ENCODE measurements around the gene PZP. TPM values are rescaled to one million over a fixed set of nuclear protein-coding genes. Genes with fewer than 3 reads are reported as not detected.
"Not testable (repeated sequence)": the region's sequence is repeated elsewhere in the genome, so short reads cannot be mapped to it uniquely, and the experiment has no call there.

PZP gene
- total and polyA plus RNA-seq, 5 experiments from 2014 or later = 0.29 TPM; not detected in 4

DNA sequence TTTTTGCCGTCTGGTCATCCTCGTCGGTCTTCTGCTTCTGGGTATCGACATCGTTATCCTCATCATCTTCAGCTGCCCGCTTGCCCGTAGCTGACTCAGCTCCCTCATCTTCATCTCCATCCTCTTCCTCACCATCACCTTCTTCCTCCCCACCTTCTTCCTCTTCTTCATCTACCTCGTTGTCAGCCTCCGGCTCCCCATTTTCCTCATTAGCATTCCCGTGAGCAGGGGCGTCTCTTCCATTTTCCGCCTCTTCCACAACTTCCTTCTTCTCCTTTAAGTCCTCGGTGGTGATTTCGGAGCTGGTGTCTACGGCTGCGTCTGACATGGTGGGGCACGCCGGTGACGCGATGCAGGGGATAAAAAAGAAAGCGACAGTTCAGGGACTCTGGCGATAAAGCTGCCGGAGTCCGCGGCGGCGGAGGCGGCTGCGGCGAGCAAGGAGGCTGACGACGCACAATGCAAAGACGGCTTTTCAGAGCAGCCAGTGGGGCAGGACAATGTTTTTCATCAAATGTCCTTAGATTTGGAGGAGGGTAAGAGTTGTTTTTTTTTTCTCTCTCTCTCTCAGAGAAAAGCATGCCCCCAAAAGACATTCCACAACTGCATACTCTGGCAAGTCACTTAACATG, 31.9 kb upstream of the PZP start:
- not testable (repeated sequence) for H3K9me3 Mint-ChIP-seq

GRCh38 chr12:9237286-9237685, 29.1 kb upstream of the PZP start:
- POLR2A ChIA-PET = no interaction called here
- Mint-ChIP-seq H3K4me3 (no peak overlapping the region), H3K27me3 (peaks cover 0 to 4% (median 0%) of the 10 kb centered on the region in 5 donors), H3K27ac (no peak overlapping the region), H3K9me3 (no peaks in the 10 kb centered on the region), H3K36me3 (peaks cover 0 to 4% (median 2%) of the 10 kb centered on the region in 3 donors), H3K4me1 (peaks cover 3 to 15% (median 10%) of the 10 kb centered on the region in 4 donors)
- ATAC-seq (no peak), DNase-seq (no peak)

More for the DNA sequence above, 31.9 kb upstream of the PZP start:
- Mint-ChIP-seq H3K4me3 (peak overlapping the region; percentile 87 to 96 (median 93)), H3K4me1 (peaks cover 3 to 15% (median 10%) of the 10 kb centered on the region in 4 donors), H3K27ac (peak overlapping the region; percentile 88 to 99 (median 94))
- POLR2A ChIA-PET, H3K36me3 Mint-ChIP-seq, H3K27me3 Mint-ChIP-seq: not testable (repeated sequence)
- peak in 9 of 10 donors; percentile 7 to 41 (median 21) for DNase-seq
- ATAC-seq = peak; percentile 67 to 81

DNA sequence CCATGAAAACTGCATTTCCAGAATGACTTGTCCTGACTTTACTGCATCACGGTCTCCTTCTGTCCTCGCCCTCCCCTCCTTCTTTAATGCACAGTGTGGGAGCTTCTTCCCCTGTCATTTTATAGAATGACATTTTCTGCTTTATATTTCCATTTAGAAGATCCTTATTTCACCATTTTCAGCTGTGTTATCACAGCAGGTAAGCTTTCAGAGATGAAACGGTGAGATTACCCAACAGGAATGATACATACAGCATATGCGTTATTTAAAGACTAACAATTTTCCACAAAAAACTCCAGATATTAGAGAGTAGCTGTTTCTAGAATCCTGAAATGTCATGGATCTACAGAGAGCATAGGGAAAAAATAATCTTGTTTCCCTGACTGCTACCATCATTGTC, 27.3 kb upstream of the PZP start:
- DNase-seq = no peak
- Mint-ChIP-seq H3K27me3 (peaks cover 0 to 4% (median 0%) of the 10 kb centered on the region in 5 donors), H3K36me3 (peaks cover 0 to 4% (median 2%) of the 10 kb centered on the region in 3 donors), H3K4me3 (no peak overlapping the region), H3K27ac (no peak overlapping the region), H3K4me1 (peaks cover 3 to 7% (median 7%) of the 10 kb centered on the region in 4 donors), H3K9me3 (no peaks in the 10 kb centered on the region)
- no peak for ATAC-seq
- POLR2A ChIA-PET = no interaction called here

- H3K27ac Mint-ChIP-seq = no peak overlapping the region
- H3K4me3 Mint-ChIP-seq = no peak overlapping the region
- ATAC-seq = no peak
- H3K9me3 Mint-ChIP-seq = peaks cover 0 to 23% (median 3%) of the 10 kb centered on the region in 9 donors
- peaks cover 0 to 10% (median 1%) of the 10 kb centered on the region in 5 donors for H3K27me3 Mint-ChIP-seq
- no peak for DNase-seq
- no peaks in the 10 kb centered on the region for H3K4me1 Mint-ChIP-seq
- POLR2A ChIA-PET = no interaction called here
- H3K36me3 Mint-ChIP-seq = peaks cover 0 to 11% (median 5%) of the 10 kb centered on the region in 3 donors
Measured at GRCh38 chr12:9227950-9228349, 19.8 kb upstream of the PZP start.

DNA sequence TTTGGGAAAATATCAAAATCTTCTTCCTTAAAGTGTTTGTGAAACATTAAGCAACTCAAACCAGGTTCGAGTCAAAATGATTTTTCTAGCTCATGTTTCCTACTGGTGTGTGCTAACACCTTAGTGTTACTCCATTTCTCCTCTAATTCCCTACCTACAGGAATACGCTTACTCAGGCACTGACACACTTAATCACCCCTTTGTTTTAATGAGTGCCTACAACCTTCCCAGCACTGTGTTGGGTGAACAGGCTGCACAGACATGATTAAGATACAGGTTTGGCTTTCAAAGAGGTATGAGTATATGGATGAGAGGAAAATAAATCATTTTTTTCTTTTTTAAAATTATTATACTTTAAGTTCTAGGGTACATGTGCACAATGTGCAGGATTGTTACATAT, 15.6 kb upstream of the PZP start:
- H3K4me3 Mint-ChIP-seq = no peak overlapping the region
- POLR2A ChIA-PET = no interaction called here
- no peak for DNase-seq

DNA sequence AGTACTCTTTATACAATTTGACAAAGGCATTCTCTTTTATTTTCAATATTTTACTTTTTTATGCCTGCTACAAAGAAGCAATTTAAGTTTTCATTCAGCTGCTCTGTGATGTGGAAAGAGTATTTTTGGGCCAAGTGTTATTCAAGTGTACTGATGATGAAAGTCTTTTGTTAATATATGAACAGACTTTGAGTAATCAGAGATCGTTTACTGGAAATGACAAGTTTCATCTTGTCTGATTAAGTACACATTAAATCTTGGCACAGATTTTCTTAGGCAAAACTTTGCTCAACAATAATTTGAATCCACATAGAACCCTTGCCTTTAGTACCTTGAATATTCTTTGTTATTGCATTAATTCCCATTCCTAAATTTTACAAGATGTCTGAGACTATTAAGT, 13.3 kb upstream of the PZP start:
- Mint-ChIP-seq H3K36me3 (peaks cover 0 to 7% (median 6%) of the 10 kb centered on the region in 3 donors), H3K4me3 (no peak overlapping the region), H3K9me3 (peaks cover 0 to 24% (median 2%) of the 10 kb centered on the region in 9 donors), H3K4me1 (no peaks in the 10 kb centered on the region), H3K27ac (no peak overlapping the region), H3K27me3 (peaks cover 0 to 5% (median 1%) of the 10 kb centered on the region in 5 donors)
- ATAC-seq = no peak
- DNase-seq = no peak
- POLR2A ChIA-PET = no interaction called here

More for the DNA sequence above, 15.6 kb upstream of the PZP start:
- Mint-ChIP-seq H3K4me1 (no peaks in the 10 kb centered on the region), H3K36me3 (peaks cover 0 to 11% (median 5%) of the 10 kb centered on the region in 3 donors), H3K9me3 (peaks cover 0 to 27% (median 3%) of the 10 kb centered on the region in 9 donors), H3K27ac (no peak overlapping the region), H3K27me3 (peaks cover 0 to 10% (median 2%) of the 10 kb centered on the region in 5 donors)
- ATAC-seq = no peak

DNA sequence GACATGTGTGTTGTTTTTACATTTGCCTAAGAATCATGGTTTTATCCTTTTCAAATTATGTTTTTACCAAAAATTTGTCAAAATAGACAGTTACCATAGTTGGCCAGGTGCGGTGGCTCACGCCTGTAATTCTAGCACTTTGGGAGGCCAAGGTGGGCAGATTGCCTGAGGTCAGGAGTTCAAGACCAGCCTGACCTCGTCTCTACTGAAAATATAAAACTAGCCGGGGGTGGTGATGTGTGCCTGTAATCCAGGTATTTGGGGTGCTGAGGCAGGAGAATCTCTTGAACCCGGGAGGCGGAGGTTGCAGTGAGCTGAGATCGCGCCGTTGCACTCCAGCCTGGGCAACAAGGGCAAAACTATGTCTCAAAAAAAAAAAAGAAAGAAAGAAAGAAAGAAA, 12.8 kb upstream of the PZP start:
- H3K27me3 Mint-ChIP-seq, H3K36me3 Mint-ChIP-seq, DNase-seq: not testable (repeated sequence)

DNA sequence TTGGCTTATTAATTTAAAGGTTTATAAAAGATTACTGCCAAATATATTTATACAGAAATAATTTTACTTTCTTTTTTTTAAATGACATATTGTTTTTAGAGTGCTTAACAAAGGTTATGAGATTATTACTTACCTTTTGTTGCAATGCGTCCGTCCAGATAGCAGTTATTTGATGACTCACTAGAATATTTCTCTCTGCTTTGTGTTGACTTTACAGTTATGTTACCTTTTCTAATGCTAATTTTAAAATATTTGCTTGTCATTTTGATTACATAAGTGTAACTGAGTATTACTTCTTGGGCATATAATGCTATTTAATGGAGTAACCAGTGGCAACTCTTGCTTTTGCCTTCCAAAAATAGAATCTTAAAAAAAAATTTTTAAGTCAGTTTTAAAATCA, 6.3 kb upstream of the PZP start:
- POLR2A ChIA-PET = no interaction called here
- no peak overlapping the region for H3K27ac Mint-ChIP-seq
- H3K27me3 Mint-ChIP-seq = no peaks in the 10 kb centered on the region
- H3K36me3 Mint-ChIP-seq = peaks cover 0 to 8% (median 3%) of the 10 kb centered on the region in 3 donors
- no peak for DNase-seq
- H3K4me1 Mint-ChIP-seq = no peaks in the 10 kb centered on the region
- H3K9me3 Mint-ChIP-seq = peaks cover 0 to 12% (median 3%) of the 10 kb centered on the region in 9 donors
- ATAC-seq = no peak
- no peak overlapping the region for H3K4me3 Mint-ChIP-seq

More for the DNA sequence above, 12.8 kb upstream of the PZP start:
- H3K4me1 Mint-ChIP-seq, POLR2A ChIA-PET, H3K4me3 Mint-ChIP-seq, ATAC-seq, H3K27ac Mint-ChIP-seq: not testable (repeated sequence)
- H3K9me3 Mint-ChIP-seq = peaks cover 0 to 23% (median 2%) of the 10 kb centered on the region in 9 donors

DNA sequence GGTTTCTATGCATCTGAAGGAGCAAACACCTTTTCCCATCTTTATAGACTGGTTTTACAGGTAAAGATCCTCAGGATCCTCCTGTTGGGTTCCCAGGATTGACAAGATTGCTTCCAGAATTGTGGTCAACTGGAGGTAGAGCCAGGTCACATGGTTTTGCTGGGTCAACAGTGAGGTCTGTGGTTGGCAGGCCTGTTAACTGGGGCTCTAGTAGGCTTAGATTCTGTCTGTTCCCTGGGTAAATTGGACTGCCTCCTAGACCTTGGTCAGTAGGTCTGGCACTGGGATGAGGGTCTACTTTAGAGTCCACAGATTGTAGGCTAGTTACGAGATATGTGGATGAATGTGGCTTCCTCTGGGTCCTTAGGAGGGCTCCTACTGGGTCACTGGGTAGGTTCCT, 3.5 kb upstream of the PZP start:
- POLR2A ChIA-PET = no interaction called here
- Mint-ChIP-seq H3K36me3 (peaks cover 0 to 6% (median 3%) of the 10 kb centered on the region in 3 donors), H3K4me1 (peaks cover 0 to 2% (median 0%) of the 10 kb centered on the region in 4 donors)

GRCh38 chr12:9204380-9204779, 3.8 kb downstream of the PZP start:
- H3K27ac Mint-ChIP-seq = no peak overlapping the region
- peaks cover 0 to 2% (median 0%) of the 10 kb centered on the region in 4 donors for H3K4me1 Mint-ChIP-seq
- POLR2A ChIA-PET = no interaction called here
- H3K27me3 Mint-ChIP-seq = no peaks in the 10 kb centered on the region
- H3K4me3 Mint-ChIP-seq = no peak overlapping the region
- DNase-seq (no peak), ATAC-seq (no peak)
- peaks cover 0 to 2% (median 0%) of the 10 kb centered on the region in 3 donors for H3K36me3 Mint-ChIP-seq
- H3K9me3 Mint-ChIP-seq = no peaks in the 10 kb centered on the region

More for the DNA sequence above, 3.5 kb upstream of the PZP start:
- Mint-ChIP-seq H3K4me3 (no peak overlapping the region), H3K27me3 (no peaks in the 10 kb centered on the region), H3K27ac (no peak overlapping the region), H3K9me3 (peaks cover 0 to 12% (median 3%) of the 10 kb centered on the region in 9 donors)
- DNase-seq (no peak), ATAC-seq (no peak)

DNA sequence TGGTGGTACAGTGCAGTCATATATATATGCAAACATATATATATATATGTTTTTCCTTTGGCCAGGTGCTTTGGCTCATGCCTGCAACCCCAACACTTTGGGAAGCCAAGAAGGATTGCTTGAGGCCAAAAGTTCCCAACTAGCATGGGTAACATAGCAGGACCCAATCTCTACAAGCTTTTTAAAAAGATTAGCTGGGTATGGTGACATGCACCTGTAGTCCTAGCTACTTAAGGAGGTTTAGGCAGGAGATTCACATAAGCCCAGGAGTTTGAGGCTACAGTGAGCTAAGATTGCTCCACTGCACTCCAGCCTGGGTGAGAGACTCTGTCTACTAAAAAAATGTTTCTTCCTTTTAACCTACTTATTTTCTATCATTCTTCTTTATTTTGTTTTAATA, 10.2 kb downstream of the PZP start:
- POLR2A ChIA-PET = no interaction called here
- H3K4me1 Mint-ChIP-seq = no peaks in the 10 kb centered on the region
- DNase-seq (no peak), ATAC-seq (no peak)
- no peak overlapping the region for H3K27ac Mint-ChIP-seq
- no peaks in the 10 kb centered on the region for H3K27me3 Mint-ChIP-seq
- H3K4me3 Mint-ChIP-seq = no peak overlapping the region
- H3K36me3 Mint-ChIP-seq = peaks cover 0 to 13% (median 5%) of the 10 kb centered on the region in 3 donors
- peaks cover 0 to 2% (median 0%) of the 10 kb centered on the region in 9 donors for H3K9me3 Mint-ChIP-seq

DNA sequence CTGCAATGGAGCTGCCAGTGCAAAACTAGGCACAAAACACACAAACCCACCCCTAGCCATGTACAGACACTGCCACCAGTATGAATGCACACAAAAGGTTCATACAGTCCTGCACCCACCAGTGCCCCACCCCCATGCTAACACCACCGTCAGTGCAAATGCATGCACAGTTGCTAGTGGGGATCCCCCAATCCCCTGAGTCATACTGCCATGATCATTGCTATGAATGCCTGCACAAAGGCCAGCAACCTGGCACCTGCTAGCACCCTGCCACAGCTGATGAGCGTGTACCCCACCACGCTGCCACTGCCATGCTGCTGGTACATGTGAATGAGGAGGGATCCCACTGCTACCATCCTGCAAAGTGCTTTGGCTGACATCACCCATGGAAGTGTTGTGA, 23.9 kb downstream of the PZP start:
- H3K4me1 Mint-ChIP-seq = no peaks in the 10 kb centered on the region
- ATAC-seq (no peak), DNase-seq (no peak)
- peaks cover 3 to 11% (median 8%) of the 10 kb centered on the region in 3 donors for H3K36me3 Mint-ChIP-seq
- H3K27ac Mint-ChIP-seq = peak overlapping the region in 1 of 10 donors; percentile 7
- peaks cover 0 to 3% (median 0%) of the 10 kb centered on the region in 5 donors for H3K27me3 Mint-ChIP-seq
- H3K9me3 Mint-ChIP-seq = peaks cover 4 to 29% (median 16%) of the 10 kb centered on the region in 9 donors
- POLR2A ChIA-PET = no interaction called here
- no peak overlapping the region for H3K4me3 Mint-ChIP-seq

DNA sequence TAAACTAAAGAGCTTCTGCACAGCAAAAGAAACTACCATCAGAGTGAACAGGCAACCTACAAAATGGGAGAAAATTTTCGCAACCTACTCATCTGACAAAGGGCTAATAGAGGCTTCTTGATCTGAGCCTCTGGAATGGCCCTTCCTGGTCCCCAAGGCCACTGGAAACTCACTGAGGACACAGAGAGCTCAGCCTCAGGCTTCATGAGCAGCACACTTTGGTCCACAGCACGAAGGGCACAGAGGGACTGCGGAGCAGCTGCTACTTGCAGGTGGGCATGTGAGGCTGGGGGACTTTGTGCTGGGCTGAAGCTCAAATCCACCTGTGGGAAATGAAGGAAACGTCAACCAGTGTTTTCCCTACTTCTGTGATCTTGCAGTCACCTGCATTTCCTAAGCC, 27.4 kb downstream of the PZP start:
- POLR2A ChIA-PET = no interaction called here
- no peaks in the 10 kb centered on the region for H3K4me1 Mint-ChIP-seq

More for the DNA sequence above, 27.4 kb downstream of the PZP start:
- DNase-seq (no peak), ATAC-seq (no peak)
- no peak overlapping the region for H3K27ac Mint-ChIP-seq
- H3K4me3 Mint-ChIP-seq = no peak overlapping the region
- H3K36me3 Mint-ChIP-seq = peaks cover 0 to 12% (median 5%) of the 10 kb centered on the region in 3 donors
- no peaks in the 10 kb centered on the region for H3K27me3 Mint-ChIP-seq
- peaks cover 0 to 19% (median 8%) of the 10 kb centered on the region in 9 donors for H3K9me3 Mint-ChIP-seq

Measured in naive thymus-derived CD8-positive, alpha-beta T cell (primary cell).